ENCODE measurements around the gene NBEA.

DNA sequence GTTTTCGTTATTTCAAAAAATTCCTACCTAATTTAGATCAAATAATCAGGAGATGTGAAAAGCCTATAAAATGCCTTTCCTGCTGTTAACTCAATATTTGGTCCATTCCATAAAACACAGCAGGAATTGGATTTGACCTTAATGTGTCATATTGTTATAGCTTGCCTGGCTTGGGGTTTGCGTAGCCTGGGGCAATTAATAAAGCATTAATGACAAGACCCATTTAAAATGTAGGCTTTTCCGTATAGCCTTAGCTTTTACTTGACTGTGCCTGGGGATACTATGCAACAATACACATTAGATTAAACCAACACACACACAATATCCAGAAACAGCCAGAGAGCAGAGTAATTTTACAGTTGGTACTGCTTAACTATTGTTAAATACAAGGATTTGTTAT, 651.6 kb downstream of the NBEA start:
- TF ChIP-seq CTCF (IDR thresholded peaks at IDR 0.05; ENCODE audit: poor library complexity) (no peak), EZH2 (IDR thresholded peaks at IDR 0.05; ENCODE audit: borderline replicate concordance) (no peak), EZH2phosphoT487 (IDR thresholded peaks at IDR 0.05; ENCODE audit: low read depth, severe bottlenecking, unreplicated experiment) (no peak)

All from hepatocyte (in vitro differentiated cells).